ENCODE data around the gene SHROOM4. TPM values are rescaled to one million over a fixed set of nuclear protein-coding genes. Genes with fewer than 3 reads are reported as not detected.

SHROOM4 gene
- polyA plus RNA-seq, 3 donors = 0.78 to 8.3 (median 6.4) TPM

DNA sequence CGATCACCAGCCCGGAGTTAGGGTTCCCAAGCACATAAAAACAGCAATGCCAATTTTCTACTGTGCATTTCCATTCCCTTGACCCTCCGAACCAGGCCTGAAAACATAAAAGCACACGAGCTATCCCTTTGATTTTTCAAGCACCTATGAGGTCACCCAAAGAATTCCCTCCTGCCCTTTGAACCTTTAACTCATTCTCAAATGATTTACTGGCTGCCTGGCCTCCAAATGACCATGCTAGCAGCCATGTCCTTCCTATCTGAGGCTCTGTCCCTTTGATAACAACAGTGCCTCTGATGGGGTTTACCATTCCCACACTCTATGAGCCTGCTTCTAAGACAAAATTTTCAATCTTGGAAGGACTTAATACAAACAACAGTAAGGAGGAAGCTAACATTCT lies 15.2 kb downstream of the SHROOM4 start:
- WGBS, 3 donors = 62 to 90% (median 77%) methylated on average over 4 of the region's 4 CpGs
- H3K27ac ChIP-seq (ENCODE audit: low read depth, low read length) = no peak overlapping the region

GRCh38 chrX:50787099-50787498 lies 26.9 kb downstream of the SHROOM4 start:
- WGBS, 3 donors = 60 to 93% (median 76%) methylated on average over 2 of the region's 2 CpGs
- no peak overlapping the region for H3K27ac ChIP-seq (ENCODE audit: low read depth, low read length)

GRCh38 chrX:50780144-50780543 lies 33.9 kb downstream of the SHROOM4 start:
- no peak overlapping the region for H3K27ac ChIP-seq (ENCODE audit: low read depth, low read length)
- 19 to 50% (median 20%) methylated on average over 1 of the region's 1 CpG for WGBS, 3 donors

DNA sequence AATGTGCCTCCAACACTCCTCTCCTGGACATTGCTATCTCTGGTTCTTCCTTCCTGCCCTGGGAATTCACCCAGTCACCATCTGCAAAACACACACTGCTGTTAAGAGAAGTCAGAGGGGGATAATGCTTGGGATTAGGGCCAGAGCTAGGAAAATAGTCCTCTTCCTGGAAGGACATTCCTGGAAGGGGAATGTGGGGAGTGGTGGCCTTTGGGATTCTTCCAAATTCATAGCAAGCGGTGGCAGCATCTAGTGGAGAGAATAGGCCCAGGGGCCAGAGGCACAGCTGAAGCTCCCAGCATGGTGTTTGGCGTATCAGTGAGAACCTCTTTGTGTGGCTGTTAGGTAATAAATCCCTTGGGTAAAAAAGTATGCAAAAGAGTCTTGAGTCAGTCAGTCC lies 34.3 kb downstream of the SHROOM4 start:
- WGBS, 3 donors = 39 to 62% (median 56%) methylated on average over 2 of the region's 2 CpGs
- H3K27ac ChIP-seq (ENCODE audit: low read depth, low read length) = no peak overlapping the region

- no peak overlapping the region for H3K27ac ChIP-seq (ENCODE audit: low read depth, low read length)
- 72 to 96% (median 86%) methylated on average over 2 of the region's 2 CpGs for WGBS, 3 donors
Measured at GRCh38 chrX:50778272-50778671, 35.7 kb downstream of the SHROOM4 start.

- WGBS, 3 donors = 67 to 88% (median 77%) methylated on average over 2 of the region's 2 CpGs
Measured at GRCh38 chrX:50776248-50776647, 37.7 kb downstream of the SHROOM4 start.

GRCh38 chrX:50771382-50771781 lies 42.6 kb downstream of the SHROOM4 start:
- H3K27ac ChIP-seq (ENCODE audit: low read depth, low read length) = no peak overlapping the region
- WGBS, 3 donors = 68 to 92% (median 77%) methylated on average over 2 of the region's 2 CpGs

More at GRCh38 chrX:50776248-50776647, 37.7 kb downstream of the SHROOM4 start:
- H3K27ac ChIP-seq (ENCODE audit: low read depth, low read length) = no peak overlapping the region

DNA sequence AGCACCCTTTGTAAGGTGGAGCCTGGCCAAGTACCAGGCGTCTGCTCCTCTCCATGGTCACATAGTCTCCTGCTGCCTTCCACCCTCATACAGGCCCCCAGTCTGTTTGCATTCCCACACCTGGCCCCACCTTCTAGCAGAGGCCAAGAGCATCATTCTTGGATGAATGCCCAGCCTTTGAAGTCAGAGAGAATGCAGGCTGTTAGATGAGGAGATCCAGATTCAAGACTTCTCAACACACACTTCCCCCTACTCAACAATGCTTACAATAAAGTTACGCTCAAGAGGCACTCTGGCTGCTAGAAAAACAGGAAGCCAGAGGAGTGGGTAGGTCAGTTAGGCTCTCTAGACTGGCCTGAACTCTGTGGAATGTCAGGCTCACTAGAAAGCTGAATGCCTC lies 43.3 kb downstream of the SHROOM4 start:
- WGBS, 3 donors = 45 to 60% (median 49%) methylated on average over 2 of the region's 2 CpGs

DNA sequence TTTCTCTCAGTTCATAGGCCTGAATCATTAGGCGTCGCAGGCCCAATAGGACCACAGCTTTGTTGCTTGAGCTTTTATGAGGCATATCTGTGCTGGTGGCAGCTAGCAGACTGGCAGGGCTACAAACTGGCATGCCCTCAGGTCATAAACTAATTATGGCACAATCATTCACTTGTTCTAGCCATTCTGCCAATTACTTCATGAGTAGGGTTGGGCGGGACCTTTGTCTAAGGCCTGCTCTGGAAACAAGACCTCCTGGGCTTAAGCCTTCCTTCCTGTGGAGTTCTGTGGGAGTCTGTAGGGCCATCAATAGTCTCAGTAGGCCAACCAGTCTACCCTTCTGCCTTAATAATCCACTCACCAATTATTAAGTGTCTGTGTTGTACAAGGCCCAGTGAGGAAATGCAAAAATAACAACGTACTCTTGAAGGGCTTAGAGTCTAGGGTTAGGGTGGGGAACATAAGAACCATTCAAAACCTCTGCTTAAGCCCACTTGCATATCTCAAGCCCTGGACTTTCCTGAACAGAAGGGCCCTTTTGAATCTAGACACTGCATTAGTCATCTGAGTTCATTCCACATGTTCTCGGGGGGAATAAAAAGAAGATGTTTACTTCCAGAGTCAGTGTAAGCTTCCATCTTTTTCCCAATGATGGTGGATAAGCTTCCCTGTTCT lies 44.5 kb downstream of the SHROOM4 start:
- no peak overlapping the region for H3K27ac ChIP-seq (ENCODE audit: low read depth, low read length)
- 88 to 90% (median 90%) methylated on average over 5 of the region's 5 CpGs for WGBS, 3 donors

More for the DNA sequence above, 43.3 kb downstream of the SHROOM4 start:
- no peak overlapping the region for H3K27ac ChIP-seq (ENCODE audit: low read depth, low read length)

DNA sequence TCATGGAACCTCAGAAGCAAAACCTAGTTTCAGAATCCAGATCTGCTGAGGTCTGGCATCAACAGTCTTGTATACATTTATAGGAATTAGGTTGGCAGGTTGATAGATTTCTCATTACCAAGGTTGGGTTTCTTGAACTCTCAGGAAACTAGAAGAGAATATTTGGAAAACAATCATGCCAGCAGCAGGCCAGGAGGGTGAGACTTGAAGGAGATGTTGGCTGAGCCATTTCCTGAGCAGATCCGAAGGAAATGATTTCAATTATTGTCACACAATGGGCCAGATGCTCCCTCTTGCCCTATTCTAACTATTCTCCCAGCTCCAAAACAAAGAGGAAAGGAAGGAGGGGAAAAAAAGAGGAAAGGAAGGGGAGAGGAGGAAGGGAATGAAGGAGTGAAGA lies 45.2 kb downstream of the SHROOM4 start:
- H3K27ac ChIP-seq (ENCODE audit: low read depth, low read length) = no peak overlapping the region
- WGBS, 3 donors = 54 to 75% (median 59%) methylated on average over 1 of the region's 1 CpG

DNA sequence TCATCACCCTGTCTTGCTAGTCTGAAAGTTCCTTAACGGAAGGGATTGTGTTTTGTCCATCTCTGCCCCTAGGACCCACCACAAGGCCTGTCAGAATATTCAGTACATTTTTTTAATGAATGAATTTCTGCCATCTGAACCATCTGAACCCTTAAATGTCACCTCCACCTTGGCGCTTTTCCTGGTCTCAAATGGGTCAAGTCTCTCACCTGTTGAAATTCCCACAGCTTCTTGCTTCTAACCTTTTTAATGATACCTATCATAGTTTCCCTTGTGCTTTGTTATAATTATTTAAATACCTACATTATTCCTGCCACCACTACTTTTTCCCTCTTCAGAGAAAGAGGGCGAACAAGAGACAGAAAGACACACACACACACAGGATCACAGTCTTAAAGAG lies 48.0 kb downstream of the SHROOM4 start:
- no peak overlapping the region for H3K27ac ChIP-seq (ENCODE audit: low read depth, low read length)
- 51 to 94% (median 71%) methylated on average over 3 of the region's 3 CpGs for WGBS, 3 donors

DNA sequence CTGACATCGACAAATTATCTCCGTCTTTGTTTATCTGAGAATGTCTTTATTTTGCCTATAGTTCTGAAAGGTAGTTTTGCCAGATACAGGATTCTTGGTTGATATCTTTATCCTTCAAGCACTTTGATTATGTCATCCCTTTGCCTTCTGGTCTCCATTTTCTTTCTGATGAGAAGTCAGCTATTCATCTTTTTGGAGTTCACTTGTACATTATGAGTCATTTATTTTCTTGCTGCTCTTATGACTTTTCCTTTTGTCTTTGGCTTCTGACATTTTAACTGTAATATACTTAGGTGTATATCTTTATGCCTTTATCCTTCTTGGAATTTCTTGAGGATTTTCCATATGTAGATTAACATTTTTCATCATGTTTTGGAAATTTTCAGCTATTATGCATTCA lies 51.4 kb downstream of the SHROOM4 start:
- H3K27ac ChIP-seq (ENCODE audit: low read depth, low read length) = no peak overlapping the region
- 56 to 80% (median 66%) methylated on average over 2 of the region's 2 CpGs for WGBS, 3 donors

DNA sequence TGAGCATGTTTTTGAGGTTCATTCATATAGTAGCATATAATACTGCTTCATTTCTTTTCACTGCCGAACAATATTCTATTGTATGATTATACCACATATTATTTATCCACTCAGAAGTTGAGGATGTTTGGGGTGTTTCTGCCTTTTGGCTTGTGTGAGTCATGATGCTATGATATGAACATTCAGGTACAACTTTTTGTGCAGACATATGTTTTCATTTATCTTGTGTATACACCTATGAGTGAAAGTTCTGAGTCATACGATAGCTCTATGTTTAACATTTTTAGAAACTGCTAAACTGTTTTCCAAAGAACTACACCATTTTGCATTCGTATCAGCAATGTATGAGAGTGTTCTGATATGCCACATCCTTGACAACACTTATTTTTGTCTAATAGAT lies 57.7 kb downstream of the SHROOM4 start:
- H3K27ac ChIP-seq (ENCODE audit: low read depth, low read length) = no peak overlapping the region
- 84 to 92% (median 84%) methylated on average over 3 of the region's 3 CpGs for WGBS, 3 donors

DNA sequence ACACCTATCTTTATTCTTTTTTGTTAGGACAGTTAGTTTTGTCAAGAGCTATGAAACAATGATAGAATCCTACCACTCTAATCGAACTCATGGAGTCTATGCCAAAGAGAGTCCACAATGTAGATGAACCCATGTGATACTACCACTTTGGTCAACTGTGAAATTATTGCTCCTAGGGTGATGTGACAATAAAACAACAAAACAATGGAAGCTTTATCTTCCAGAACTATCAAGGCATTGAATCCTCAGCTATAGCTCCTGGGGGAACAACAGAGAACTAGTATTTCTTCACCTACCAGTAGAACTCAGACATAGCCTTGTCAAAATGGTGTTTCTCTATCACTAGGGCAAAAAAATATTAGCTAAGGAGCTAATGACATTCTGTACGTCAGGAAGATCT lies 62.9 kb downstream of the SHROOM4 start:
- H3K27ac ChIP-seq (ENCODE audit: low read depth, low read length) = no peak overlapping the region
- 43 to 65% (median 58%) methylated on average over 2 of the region's 2 CpGs for WGBS, 3 donors

GRCh38 chrX:50747471-50747900 lies 66.5 kb downstream of the SHROOM4 start:
- WGBS, 3 donors = 45 to 83% (median 78%) methylated on average over 1 of the region's 1 CpG
- no peak overlapping the region for H3K27ac ChIP-seq (ENCODE audit: low read depth, low read length)

GRCh38 chrX:50736656-50737055 lies 77.3 kb downstream of the SHROOM4 start:
- H3K27ac ChIP-seq (ENCODE audit: low read depth, low read length) = no peak overlapping the region
- 50 to 79% (median 64%) methylated on average over 2 of the region's 2 CpGs for WGBS, 3 donors

DNA sequence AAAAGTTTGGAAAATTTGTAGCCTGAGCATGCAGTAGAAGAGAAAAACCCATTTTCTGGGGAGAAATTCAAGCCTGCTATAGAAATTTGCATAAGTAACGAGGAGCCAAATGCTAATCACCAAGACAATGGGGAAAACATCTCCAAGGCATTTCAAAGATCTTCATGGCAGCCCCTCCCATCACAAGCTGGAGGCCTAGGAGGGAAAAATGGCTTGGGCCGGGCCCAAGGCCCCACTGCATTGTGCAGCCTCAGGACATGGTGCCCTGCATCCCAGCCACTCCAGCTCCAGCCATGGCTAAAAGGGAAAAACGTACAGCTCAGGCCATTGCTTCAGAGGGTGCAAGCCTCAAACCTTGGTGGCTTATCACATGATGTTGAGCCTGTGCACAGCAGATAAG lies 87.7 kb downstream of the SHROOM4 start:
- H3K27ac ChIP-seq (ENCODE audit: low read depth, low read length) = no peak overlapping the region
- 65 to 84% (median 70%) methylated on average over 3 of the region's 3 CpGs for WGBS, 3 donors

GRCh38 chrX:50725310-50725709 lies 88.7 kb downstream of the SHROOM4 start:
- 77 to 92% (median 82%) methylated on average over 5 of the region's 5 CpGs for WGBS, 3 donors
- H3K27ac ChIP-seq (ENCODE audit: low read depth, low read length) = no peak overlapping the region

DNA sequence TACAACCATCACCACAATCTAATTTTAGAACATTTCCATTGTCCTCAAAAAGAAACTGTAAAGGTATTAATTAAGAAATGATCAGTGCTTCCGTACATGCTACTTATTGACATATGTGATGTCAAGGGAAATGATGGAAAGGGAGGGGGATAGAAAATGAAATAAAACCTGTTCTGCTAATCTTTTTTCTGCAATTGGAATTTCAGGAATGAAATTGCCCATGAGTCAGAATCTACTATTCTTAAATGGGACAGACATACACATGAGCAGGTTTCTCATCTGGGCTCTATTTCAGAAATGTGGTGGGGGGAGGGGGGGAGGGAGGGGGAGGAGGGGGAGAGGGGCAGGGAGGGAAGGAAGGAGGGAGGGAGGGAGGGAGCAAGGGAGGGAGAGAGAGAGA lies 91.0 kb downstream of the SHROOM4 start:
- 65 to 97% (median 79%) methylated on average over 1 of the region's 1 CpG for WGBS, 3 donors
- no peak overlapping the region for H3K27ac ChIP-seq (ENCODE audit: low read depth, low read length)

- WGBS, 3 donors = 88 to 100% (median 93%) methylated on average over 1 of the region's 1 CpG
- no peak overlapping the region for H3K27ac ChIP-seq (ENCODE audit: low read depth, low read length)
Measured at GRCh38 chrX:50721764-50722521, 92.1 kb downstream of the SHROOM4 start.

Measured in adipose tissue (tissue), 3 donors.